CD4-positive, alpha-beta memory T cell (primary cell): Measurements from ENCODE around the gene POU5F1. TPM values are rescaled to one million over a fixed set of nuclear protein-coding genes. Genes with fewer than 3 reads are reported as not detected.
A peak's percentile ranks its signal among the peaks of the same experiment; 100 is the strongest.
"Not testable (repeated sequence)": the region's sequence is repeated elsewhere in the genome, so short reads cannot be mapped to it uniquely, and the experiment has no call there.

ENCODE experiments used
- CTCF ChIA-PET: fragments of 350-600 bp; sonication (Branson Sonifier 250); formaldehyde crosslinking; loops from one replicate; lab custom pipeline; 2021; ENCODE audit warnings: inconsistent platforms; ENCODE audit not compliant: partially characterized antibody; lab: Charles Lee
- POLR2A ChIA-PET: fragments of 350-600 bp; sonication (Branson Sonifier 250); formaldehyde crosslinking; loops from one replicate; lab custom pipeline; 2021; ENCODE audit not compliant: partially characterized antibody; lab: Charles Lee
- DNase-seq, 5 donors: peaks; one replicate each; pipeline versions ENCODE4 v3.0.0 to v3.0.0-alpha.2; 2020 to 2022; ENCODE audit warnings: mixed read lengths in 1 of 5
- H3K27ac ChIP-seq: one replicate; pipeline ENCODE4 v1.7.0; 2013; ENCODE audit warnings: low read depth, low read length
- H3K27me3 ChIP-seq: 2 replicates; pipeline ENCODE4 v1.7.0; 2013; ENCODE audit warnings: mild to moderate bottlenecking, low read length, moderate library complexity; ENCODE audit not compliant: insufficient read depth
- H3K36me3 ChIP-seq: 2 replicates; pipeline ENCODE4 v1.7.0; 2013; ENCODE audit warnings: mild to moderate bottlenecking, low read length, moderate library complexity; ENCODE audit not compliant: insufficient read depth
- H3K4me1 ChIP-seq: 2 replicates; pipeline ENCODE4 v1.7.0; 2013; ENCODE audit warnings: mild to moderate bottlenecking, low read length, moderate library complexity; ENCODE audit not compliant: insufficient read depth
- H3K4me3 ChIP-seq, 2 donors: one replicate each; pipeline ENCODE4 v1.7.0; 2013; ENCODE audit warnings: low read length in 2 of 2, mild to moderate bottlenecking in 1 of 2
- H3K9me3 ChIP-seq, 2 donors: one replicate each; pipeline ENCODE4 v1.7.0; 2013; ENCODE audit warnings: low read length in 2 of 2, control low read depth in 1 of 2; ENCODE audit not compliant: control insufficient read depth in 1 of 2
- H3K27ac Mint-ChIP-seq, 7 donors: one replicate each; pipeline ENCODE4 v1.8.0; 2020 to 2021; ENCODE audit warnings: mixed read lengths in 7 of 7, mild to moderate bottlenecking in 6 of 7, inconsistent platforms in 3 of 7, moderate library complexity in 3 of 7
- H3K27me3 Mint-ChIP-seq, 2 donors: one replicate each; pipeline ENCODE4 v1.8.0; 2020 to 2021; ENCODE audit warnings: mixed read lengths in 2 of 2
- H3K36me3 Mint-ChIP-seq, 2 donors: one replicate each; pipeline ENCODE4 v1.8.0; 2020 to 2021; ENCODE audit warnings: mixed read lengths in 2 of 2, inconsistent platforms in 1 of 2, mild to moderate bottlenecking in 1 of 2
- H3K4me1 Mint-ChIP-seq, 4 donors: one replicate each; pipeline ENCODE4 v1.8.0; 2020 to 2021; ENCODE audit warnings: mixed read lengths in 4 of 4, mild to moderate bottlenecking in 1 of 4
- H3K4me3 Mint-ChIP-seq, 8 donors: one replicate each; pipeline ENCODE4 v1.8.0; 2020 to 2021; ENCODE audit warnings: mixed read lengths in 8 of 8, mild to moderate bottlenecking in 7 of 8, moderate library complexity in 6 of 8, inconsistent platforms in 3 of 8
- H3K9me3 Mint-ChIP-seq, 8 donors: one replicate each; pipeline ENCODE4 v1.8.0; 2020 to 2021; ENCODE audit warnings: mixed read lengths in 8 of 8, mild to moderate bottlenecking in 5 of 8, inconsistent platforms in 3 of 8, moderate library complexity in 1 of 8
- intact Hi-C: fragments of 100-400 bp; cut with micrococcal nuclease; formaldehyde crosslinking; loops from one replicate; pipeline ENCODE4 v1.15.1; 2023
- polyA plus RNA-seq, 2 donors: library from polyadenylated mRNA; unstranded; fragments of 300-500 nt; fragmentation: Illumina TruSeq; gene quantifications; one replicate each; pipeline ENCODE4 v1.2.3, GENCODE V29; 2021
- total RNA-seq, 2 experiments: library from RNA; stranded (reverse); gene quantifications; one replicate each; pipeline ENCODE4 v1.2.3, GENCODE V29; 2021

The POU5F1 gene
- total and polyA plus RNA-seq, 4 experiments from 2014 or later = not detected

DNA sequence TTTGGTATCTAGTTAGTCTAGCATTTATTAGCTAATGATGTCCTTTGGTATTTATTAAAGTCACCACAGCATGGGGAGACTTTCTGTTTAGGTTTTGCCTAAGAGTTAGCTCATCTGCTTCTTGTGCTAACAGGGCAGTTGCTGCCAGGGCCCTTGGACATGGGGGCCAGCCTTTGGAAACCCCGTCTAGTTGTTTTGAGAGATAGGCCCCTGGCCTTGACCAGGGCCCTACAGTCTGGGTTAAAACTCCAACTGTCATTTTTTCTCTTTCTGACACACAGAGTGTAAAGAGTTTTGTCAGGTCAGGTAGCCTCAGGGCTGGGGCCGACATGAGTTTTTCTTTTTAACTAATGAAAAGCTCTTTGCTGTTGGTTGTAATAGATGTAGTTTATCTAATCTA, 12.8 kb upstream of the POU5F1 start:
- Mint-ChIP-seq H3K4me1 (peaks cover 8 to 18% (median 13%) of the 10 kb centered on the region in 4 donors), H3K27ac (peak overlapping the region in 1 of 7 donors; percentile 9)
- H3K4me3 Mint-ChIP-seq, intact Hi-C loops, H3K4me1 ChIP-seq, H3K9me3 Mint-ChIP-seq, H3K9me3 ChIP-seq, H3K27ac ChIP-seq, DNase-seq, H3K27me3 ChIP-seq, H3K4me3 ChIP-seq, H3K27me3 Mint-ChIP-seq, H3K36me3 Mint-ChIP-seq, H3K36me3 ChIP-seq: not testable (repeated sequence)
- ChIA-PET CTCF (interaction anchor here (1.7 to 2.1 kb wide), 3 partner anchors 8 to 184 kb away, joined by 3 to 6 read pairs (median 5); partner anchors contain the start of gene PSORS1C2), POLR2A (interaction anchor here (0.9 kb wide), 1 partner anchor 13 kb away, joined by 3 read pairs; no protein-coding TSS in a partner anchor)

DNA sequence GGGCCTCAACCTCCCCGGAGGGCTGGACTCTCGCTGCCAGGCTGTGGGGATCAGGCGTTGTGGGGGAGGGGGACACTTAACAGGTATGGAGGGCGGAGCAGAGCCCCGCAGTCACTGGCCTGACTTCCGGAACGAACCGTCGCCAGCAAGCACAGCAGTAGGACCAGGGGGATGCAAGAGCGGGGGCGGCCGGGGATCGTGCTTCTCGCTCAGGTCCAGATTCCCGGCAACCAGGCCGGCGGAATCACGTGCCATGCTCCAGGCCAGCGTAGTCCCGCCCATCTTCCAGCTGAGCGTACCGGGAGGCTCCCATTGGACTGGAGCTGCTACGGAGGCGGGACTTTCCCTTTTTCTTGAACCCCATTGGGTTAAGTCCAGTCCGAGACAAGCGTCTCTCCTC, 10.0 kb upstream of the POU5F1 start:
- no peaks in the 10 kb centered on the region for H3K36me3 ChIP-seq
- no peaks in the 10 kb centered on the region for H3K9me3 ChIP-seq
- DNase-seq = peak; percentile 55 to 79 (median 66)
- intact Hi-C loops = loop anchor here (1.0 kb wide), 1 partner anchor 22 kb away; the partner anchor contains the start of gene TCF19
- Mint-ChIP-seq H3K9me3 (peaks cover 0 to 1% (median 0%) of the 10 kb centered on the region in 8 donors), H3K27me3 (no peaks in the 10 kb centered on the region), H3K27ac (peak overlapping the region in 6 of 7 donors; percentile 25 to 76 (median 66)), H3K36me3 (no peaks in the 10 kb centered on the region), H3K4me3 (peak overlapping the region; percentile 80 to 89 (median 84)), H3K4me1 (peaks cover 11 to 27% (median 17%) of the 10 kb centered on the region in 4 donors)
- POLR2A ChIA-PET = interaction anchor here (1.3 to 2.0 kb wide), 3 partner anchors 17 to 219 kb away, joined by 3 to 16 read pairs (median 5); partner anchors contain the start of genes CCHCR1 and TCF19
- H3K27me3 ChIP-seq = no peaks in the 10 kb centered on the region
- CTCF ChIA-PET = interaction anchor here (1.3 to 1.6 kb wide), 4 partner anchors 14 to 93 kb away, joined by 3 to 6 read pairs (median 5); no protein-coding TSS in a partner anchor
- H3K4me1 ChIP-seq = peaks cover 11% of the 10 kb centered on the region
- peak overlapping the region in 1 of 2 donors; percentile 22 for H3K4me3 ChIP-seq
- peak overlapping the region; percentile 43 for H3K27ac ChIP-seq

DNA sequence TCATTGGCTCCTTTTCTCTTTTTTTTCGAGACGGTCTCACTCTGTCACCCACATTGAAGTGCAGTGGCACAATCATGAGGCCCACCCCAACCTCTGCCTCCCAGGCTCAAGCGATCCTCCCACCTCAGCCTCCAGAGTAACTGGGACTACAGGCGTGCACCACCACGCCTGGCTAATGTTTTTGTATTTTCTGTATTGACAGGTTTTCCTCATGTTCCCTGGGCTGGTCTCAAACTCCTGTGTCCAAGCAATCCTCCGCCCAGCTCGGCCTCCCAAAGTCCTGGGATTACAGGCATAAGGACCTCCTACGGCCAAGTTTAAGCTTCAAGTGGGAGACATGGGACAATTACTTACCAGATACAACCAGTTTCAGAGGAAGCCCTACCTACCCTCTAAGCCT, 9.4 kb upstream of the POU5F1 start:
- Mint-ChIP-seq H3K27ac (no peak overlapping the region), H3K9me3 (peaks cover 0 to 1% (median 0%) of the 10 kb centered on the region in 8 donors), H3K4me1 (peaks cover 11 to 27% (median 16%) of the 10 kb centered on the region in 4 donors), H3K36me3 (no peaks in the 10 kb centered on the region), H3K4me3 (peak overlapping the region in 5 of 8 donors; percentile 84 to 89 (median 85)), H3K27me3 (no peaks in the 10 kb centered on the region)
- H3K36me3 ChIP-seq = no peaks in the 10 kb centered on the region
- H3K27ac ChIP-seq = peak overlapping the region; percentile 43
- intact Hi-C loops = loop anchor here (1.0 kb wide), 1 partner anchor 22 kb away; the partner anchor contains the start of gene TCF19
- H3K4me3 ChIP-seq = peak overlapping the region in 1 of 2 donors; percentile 22
- no peak for DNase-seq
- no peaks in the 10 kb centered on the region for H3K9me3 ChIP-seq
- CTCF ChIA-PET = interaction anchor here (0.7 to 1.6 kb wide), 4 partner anchors 14 to 100 kb away, joined by 3 to 6 read pairs (median 5); no protein-coding TSS in a partner anchor
- H3K4me1 ChIP-seq = peaks cover 11% of the 10 kb centered on the region
- no peaks in the 10 kb centered on the region for H3K27me3 ChIP-seq
- POLR2A ChIA-PET = interaction anchor here (1.8 to 2.0 kb wide), 2 partner anchors 17 to 220 kb away, joined by 5 to 16 read pairs; no protein-coding TSS in a partner anchor

DNA sequence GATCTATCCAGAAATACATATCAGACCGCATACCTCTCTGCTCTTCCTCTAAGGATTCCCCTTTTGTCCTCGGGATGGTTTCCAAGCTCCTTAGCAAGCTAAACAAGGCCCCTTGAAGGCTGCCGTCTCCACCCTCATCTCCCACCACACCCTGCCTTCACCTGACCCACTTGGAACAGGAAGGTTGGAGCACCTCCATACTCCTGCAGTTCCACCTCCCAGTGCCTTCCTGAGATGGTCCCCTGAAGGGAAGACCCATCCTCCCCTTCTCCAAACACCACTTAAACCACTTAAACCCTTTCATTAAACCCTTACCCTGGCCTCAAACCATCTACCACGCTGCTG, 8.5 kb upstream of the POU5F1 start:
- peak overlapping the region in 2 of 8 donors; percentile 0 to 44 for H3K4me3 Mint-ChIP-seq
- Histone ChIP-seq H3K4me3 (no peak overlapping the region), H3K27me3 (no peaks in the 10 kb centered on the region), H3K36me3 (no peaks in the 10 kb centered on the region), H3K27ac (no peak overlapping the region), H3K4me1 (peaks cover 11% of the 10 kb centered on the region), H3K9me3 (no peaks in the 10 kb centered on the region)
- peak overlapping the region in 3 of 7 donors; percentile 29 to 92 (median 31) for H3K27ac Mint-ChIP-seq
- peaks cover 11 to 27% (median 16%) of the 10 kb centered on the region in 4 donors for H3K4me1 Mint-ChIP-seq
- H3K27me3 Mint-ChIP-seq = no peaks in the 10 kb centered on the region
- CTCF ChIA-PET = no interaction called here
- no peak for DNase-seq
- POLR2A ChIA-PET = no interaction called here
- peaks cover 0 to 1% (median 0%) of the 10 kb centered on the region in 8 donors for H3K9me3 Mint-ChIP-seq
- intact Hi-C loops = no loop called here
- no peaks in the 10 kb centered on the region for H3K36me3 Mint-ChIP-seq

DNA sequence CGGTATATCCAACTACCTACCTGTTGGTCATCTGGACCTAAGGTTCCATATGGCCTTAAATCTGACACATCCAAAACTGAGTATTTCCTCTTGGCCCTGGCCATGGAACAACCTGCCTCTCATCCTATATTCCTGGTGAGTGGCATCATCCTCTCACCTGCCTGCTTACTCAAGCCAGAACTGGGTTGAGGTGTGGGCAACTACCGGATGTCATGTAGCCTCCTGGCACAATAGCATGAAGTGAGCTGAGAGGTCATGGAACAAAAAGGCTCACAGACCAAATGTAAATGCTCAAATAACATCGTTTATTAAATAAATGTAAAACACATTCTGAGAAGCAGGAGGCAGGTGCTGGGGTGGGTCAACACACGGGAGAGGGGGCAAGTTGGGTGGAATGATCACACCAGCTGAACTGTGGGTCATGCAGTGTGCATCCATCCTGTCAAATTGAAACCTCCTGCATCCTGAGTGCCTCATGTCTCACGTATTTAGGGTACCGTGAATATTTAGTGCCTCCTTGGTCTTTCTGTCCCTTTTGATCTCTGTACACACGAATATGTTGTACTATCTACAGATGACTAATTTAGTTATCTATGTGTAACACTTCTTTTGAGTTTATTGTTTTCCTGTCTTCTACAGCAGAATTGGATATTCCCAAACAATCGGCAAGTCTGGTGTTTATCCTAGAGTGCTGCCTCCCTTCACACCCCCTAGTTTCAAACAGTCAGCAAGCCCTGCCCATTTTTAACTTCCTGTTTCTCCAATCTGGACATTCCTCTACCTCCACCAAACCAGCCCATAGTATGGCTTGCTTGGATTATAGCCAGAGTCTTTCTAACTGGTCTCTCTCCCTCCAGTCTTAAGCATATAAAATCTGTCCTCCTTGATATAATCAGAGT, 7.9 kb upstream of the POU5F1 start:
- no peaks in the 10 kb centered on the region for H3K27me3 Mint-ChIP-seq
- CTCF ChIA-PET = interaction anchor here (0.6 kb wide), 1 partner anchor 263 kb away, joined by 5 read pairs; no protein-coding TSS in a partner anchor
- POLR2A ChIA-PET = no interaction called here
- H3K27ac ChIP-seq = no peak overlapping the region
- peaks cover 11 to 27% (median 16%) of the 10 kb centered on the region in 4 donors for H3K4me1 Mint-ChIP-seq
- intact Hi-C loops = no loop called here
- H3K4me1 ChIP-seq = peaks cover 11% of the 10 kb centered on the region
- H3K4me3 Mint-ChIP-seq = peak overlapping the region in 4 of 8 donors; percentile 10 to 44 (median 24)
- peaks cover 0 to 4% (median 0%) of the 10 kb centered on the region in 8 donors for H3K9me3 Mint-ChIP-seq
- H3K4me3 ChIP-seq = no peak overlapping the region
- H3K27me3 ChIP-seq = no peaks in the 10 kb centered on the region
- no peaks in the 10 kb centered on the region for H3K36me3 ChIP-seq
- no peak for DNase-seq
- no peaks in the 10 kb centered on the region for H3K9me3 ChIP-seq
- peak overlapping the region in 6 of 7 donors; percentile 15 to 54 (median 38) for H3K27ac Mint-ChIP-seq
- no peaks in the 10 kb centered on the region for H3K36me3 Mint-ChIP-seq

DNA sequence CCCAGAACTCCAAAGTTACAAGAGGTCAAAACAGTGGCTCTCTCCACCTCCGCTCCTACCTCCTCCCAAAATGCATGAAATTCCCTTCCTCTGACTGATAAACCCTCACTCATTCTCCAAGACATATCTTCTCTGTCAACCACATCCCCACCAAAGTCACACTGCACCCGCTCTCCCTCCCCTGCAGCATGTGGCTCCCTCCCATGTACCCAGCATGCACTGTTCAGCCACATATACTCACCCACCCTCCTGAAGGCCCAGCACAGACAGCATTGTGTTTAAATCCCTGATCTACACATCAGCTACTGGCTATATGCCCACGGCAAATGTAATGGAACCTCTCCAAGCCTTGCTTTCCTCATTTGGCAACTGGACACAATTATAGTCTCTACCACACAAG, 5.5 kb upstream of the POU5F1 start:
- no peak for DNase-seq
- Histone ChIP-seq H3K9me3 (no peaks in the 10 kb centered on the region), H3K27ac (no peak overlapping the region), H3K4me3 (no peak overlapping the region), H3K27me3 (no peaks in the 10 kb centered on the region), H3K4me1 (peaks cover 11% of the 10 kb centered on the region), H3K36me3 (no peaks in the 10 kb centered on the region)
- Mint-ChIP-seq H3K27ac (peak overlapping the region in 1 of 7 donors; percentile 54), H3K4me1 (peaks cover 11 to 27% (median 16%) of the 10 kb centered on the region in 4 donors), H3K36me3 (no peaks in the 10 kb centered on the region), H3K9me3 (peaks cover 0 to 4% (median 0%) of the 10 kb centered on the region in 8 donors), H3K27me3 (no peaks in the 10 kb centered on the region), H3K4me3 (no peak overlapping the region)
- POLR2A ChIA-PET = no interaction called here
- intact Hi-C loops = no loop called here
- CTCF ChIA-PET = interaction anchor here (0.9 kb wide), 1 partner anchor 8 kb away, joined by 3 read pairs; no protein-coding TSS in a partner anchor

DNA sequence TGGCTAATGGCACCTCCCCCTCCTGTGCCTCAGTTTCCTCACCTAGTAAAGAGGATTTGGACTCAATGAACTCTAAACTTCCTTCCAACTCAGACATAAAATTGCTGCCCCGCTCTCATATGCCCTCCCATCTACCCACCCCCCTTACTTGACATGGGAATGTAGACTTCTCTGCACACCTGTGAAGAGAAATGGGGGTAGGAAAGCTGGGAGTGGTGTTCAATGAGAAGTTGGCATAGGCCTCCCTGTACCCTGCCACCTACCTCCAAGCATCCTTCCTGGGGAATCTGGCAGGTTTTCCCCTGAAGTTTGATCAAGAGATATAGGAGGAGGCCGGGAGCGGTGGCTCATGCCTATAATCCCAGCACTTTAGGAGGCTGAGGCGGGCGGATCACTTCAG, 3.9 kb upstream of the POU5F1 start:
- POLR2A ChIA-PET = no interaction called here

More for the DNA sequence above, 3.9 kb upstream of the POU5F1 start:
- no peak overlapping the region for H3K4me3 ChIP-seq
- Mint-ChIP-seq H3K4me1 (peaks cover 11 to 20% (median 16%) of the 10 kb centered on the region in 4 donors), H3K27ac (no peak overlapping the region), H3K9me3 (peaks cover 0 to 4% (median 0%) of the 10 kb centered on the region in 8 donors), H3K27me3 (no peaks in the 10 kb centered on the region), H3K4me3 (no peak overlapping the region), H3K36me3 (no peaks in the 10 kb centered on the region)
- no peak for DNase-seq
- no peaks in the 10 kb centered on the region for H3K9me3 ChIP-seq
- CTCF ChIA-PET = no interaction called here
- H3K4me1 ChIP-seq = peaks cover 11% of the 10 kb centered on the region
- H3K27ac ChIP-seq = no peak overlapping the region
- H3K36me3 ChIP-seq = no peaks in the 10 kb centered on the region
- intact Hi-C loops = no loop called here
- no peaks in the 10 kb centered on the region for H3K27me3 ChIP-seq
